Tibial artery (tissue), 4 donors: ENCODE results near the gene ARHGEF7.

Experiments used
- DNase-seq, 2 donors: peaks; one replicate each; pipeline ENCODE4 v3.0.0-alpha.2; 2019
- H3K27ac ChIP-seq, 2 donors: fragments of 200-600 bp; sonication (generic) in 1 of 2; 1 replicate in 1 of 2; 2 replicates in 1 of 2; pipeline ENCODE4 v1.5.1; 2018 to 2019; ENCODE audit warnings: mild to moderate bottlenecking in 1 of 2
- H3K27me3 ChIP-seq, 2 donors: fragments of 200-600 bp; sonication (generic) in 1 of 2; one replicate each; pipeline versions ENCODE4 v1.5.1 to v1.6.0; 2016 to 2019
- H3K36me3 ChIP-seq, 3 donors: fragments of 200-600 bp; sonication (generic) in 2 of 3; one replicate each; pipeline ENCODE4 v1.5.1; 2016 to 2019; ENCODE audit warnings: mild to moderate bottlenecking in 2 of 3
- H3K4me1 ChIP-seq, 4 donors: fragments of 200-600 bp; sonication (generic) in 2 of 4; 1 replicate in 3 of 4; 2 replicates in 1 of 4; pipeline ENCODE4 v1.5.1; 2016 to 2019
- H3K4me3 ChIP-seq, 2 donors: fragments of 200-600 bp; sonication (generic) in 1 of 2; 1 replicate in 1 of 2; 2 replicates in 1 of 2; pipeline ENCODE4 v1.5.1; 2018 to 2019; ENCODE audit warnings: mild to moderate bottlenecking in 2 of 2
- H3K9me3 ChIP-seq, 3 donors: fragments of 200-600 bp; sonication (generic) in 1 of 3; one replicate each; pipeline ENCODE4 v1.5.1; 2016 to 2019
- CTCF ChIP-seq, 2 experiments: fragments of 200-600 bp in 1 of 2; fragments of 450-650 bp in 1 of 2; IDR thresholded peaks; one replicate each; pipeline ENCODE4 v1.5.1; 2017 to 2019; ENCODE audit warnings: antibody characterized with exemption in 2 of 2, mild to moderate bottlenecking in 1 of 2, moderate library complexity in 1 of 2
- intact Hi-C: fragments of 100-400 bp; cut with DNase I; formaldehyde crosslinking; loops from one replicate; pipeline ENCODE4 v1.15.0; 2023; ENCODE audit warnings: low total_unique reads

Gene ARHGEF7

GRCh38 chr13:111354789-111355188 lies 239.7 kb downstream of the ARHGEF7 start:
- H3K4me1 ChIP-seq: no peaks in the 10 kb centered on the region
- intact Hi-C loops: no loop called here
- no peak for TF ChIP-seq CTCF (IDR thresholded peaks at IDR 0.05)
- H3K4me3 ChIP-seq: no peak overlapping the region
- H3K27ac ChIP-seq: no peak overlapping the region
- H3K27me3 ChIP-seq: peaks cover 0 to 2% of the 10 kb centered on the region in 2 donors
- no peak for DNase-seq
- no peaks in the 10 kb centered on the region for H3K36me3 ChIP-seq
- H3K9me3 ChIP-seq: no peaks in the 10 kb centered on the region
